IPS-18c (cell line): ENCODE measurements around the gene PGBD5.

ENCODE experiments used
- H3K4me3 ChIP-seq: 2 replicates; pipeline ENCODE4 v1.7.0; 2013; ENCODE audit warnings: low read depth, mild to moderate bottlenecking, low read length, moderate library complexity; ENCODE audit not compliant: insufficient read depth
- H3K9me3 ChIP-seq: one replicate; pipeline ENCODE4 v1.6.1; 2013; ENCODE audit warnings: mild to moderate bottlenecking, low read length, moderate library complexity; ENCODE audit not compliant: control insufficient read depth, insufficient read depth

PGBD5 gene

GRCh38 chr1:230310381-230311163, 115.6 kb downstream of the PGBD5 start:
- Histone ChIP-seq H3K9me3 (no peaks in the 10 kb centered on the region), H3K4me3 (no peak overlapping the region)

GRCh38 chr1:230309646-230310177, 116.4 kb downstream of the PGBD5 start:
- no peaks in the 10 kb centered on the region for H3K9me3 ChIP-seq
- no peak overlapping the region for H3K4me3 ChIP-seq

GRCh38 chr1:230308821-230309220, 117.3 kb downstream of the PGBD5 start:
- no peaks in the 10 kb centered on the region for H3K9me3 ChIP-seq
- no peak overlapping the region for H3K4me3 ChIP-seq

- Histone ChIP-seq H3K9me3 (no peaks in the 10 kb centered on the region), H3K4me3 (no peak overlapping the region)
These were observed 118.1 kb downstream of the PGBD5 start for GRCh38 chr1:230308039-230308438.

GRCh38 chr1:230307213-230307612, 118.9 kb downstream of the PGBD5 start:
- H3K9me3 ChIP-seq = no peaks in the 10 kb centered on the region
- no peak overlapping the region for H3K4me3 ChIP-seq

GRCh38 chr1:230306169-230306568, 120.0 kb downstream of the PGBD5 start:
- Histone ChIP-seq H3K4me3 (no peak overlapping the region), H3K9me3 (no peaks in the 10 kb centered on the region)

GRCh38 chr1:230303822-230304221, 122.3 kb downstream of the PGBD5 start:
- Histone ChIP-seq H3K9me3 (no peaks in the 10 kb centered on the region), H3K4me3 (no peak overlapping the region)

- no peak overlapping the region for H3K4me3 ChIP-seq
- H3K9me3 ChIP-seq = no peaks in the 10 kb centered on the region
These were observed 123.1 kb downstream of the PGBD5 start for GRCh38 chr1:230303069-230303468.

GRCh38 chr1:230301822-230302221, 124.3 kb downstream of the PGBD5 start:
- Histone ChIP-seq H3K4me3 (no peak overlapping the region), H3K9me3 (no peaks in the 10 kb centered on the region)

- Histone ChIP-seq H3K9me3 (no peaks in the 10 kb centered on the region), H3K4me3 (no peak overlapping the region)
These were observed 124.8 kb downstream of the PGBD5 start for GRCh38 chr1:230301322-230301721.

GRCh38 chr1:230300322-230301301, 125.5 kb downstream of the PGBD5 start:
- no peak overlapping the region for H3K4me3 ChIP-seq
- H3K9me3 ChIP-seq = no peaks in the 10 kb centered on the region

- H3K4me3 ChIP-seq = no peak overlapping the region
These were observed 126.7 kb downstream of the PGBD5 start for GRCh38 chr1:230299191-230300006.

GRCh38 chr1:230295367-230295766, 130.8 kb downstream of the PGBD5 start:
- no peaks in the 10 kb centered on the region for H3K9me3 ChIP-seq
- H3K4me3 ChIP-seq = no peak overlapping the region

More at GRCh38 chr1:230299191-230300006, 126.7 kb downstream of the PGBD5 start:
- H3K9me3 ChIP-seq = no peaks in the 10 kb centered on the region

GRCh38 chr1:230293390-230293700, 132.8 kb downstream of the PGBD5 start:
- peaks cover under 1% of the 10 kb centered on the region for H3K9me3 ChIP-seq
- H3K4me3 ChIP-seq = no peak overlapping the region

- Histone ChIP-seq H3K4me3 (no peak overlapping the region), H3K9me3 (peaks cover 2% of the 10 kb centered on the region)
These were observed 133.3 kb downstream of the PGBD5 start for GRCh38 chr1:230292689-230293389.

- peaks cover 2% of the 10 kb centered on the region for H3K9me3 ChIP-seq
- H3K4me3 ChIP-seq = peak overlapping the region; percentile 59
These were observed 134.2 kb downstream of the PGBD5 start for GRCh38 chr1:230291731-230292620.
